Measurements from ENCODE around the gene NPHS1. TPM values are rescaled to one million over a fixed set of nuclear protein-coding genes. Genes with fewer than 3 reads are reported as not detected.

The NPHS1 gene
- total and polyA plus RNA-seq, 9 of the 15 experiments (the other 6 are each of a cell fraction or from before 2014, with no cell fraction given), result 0.01 to 0.28 (median 0.14) TPM; not detected in 5

DNA sequence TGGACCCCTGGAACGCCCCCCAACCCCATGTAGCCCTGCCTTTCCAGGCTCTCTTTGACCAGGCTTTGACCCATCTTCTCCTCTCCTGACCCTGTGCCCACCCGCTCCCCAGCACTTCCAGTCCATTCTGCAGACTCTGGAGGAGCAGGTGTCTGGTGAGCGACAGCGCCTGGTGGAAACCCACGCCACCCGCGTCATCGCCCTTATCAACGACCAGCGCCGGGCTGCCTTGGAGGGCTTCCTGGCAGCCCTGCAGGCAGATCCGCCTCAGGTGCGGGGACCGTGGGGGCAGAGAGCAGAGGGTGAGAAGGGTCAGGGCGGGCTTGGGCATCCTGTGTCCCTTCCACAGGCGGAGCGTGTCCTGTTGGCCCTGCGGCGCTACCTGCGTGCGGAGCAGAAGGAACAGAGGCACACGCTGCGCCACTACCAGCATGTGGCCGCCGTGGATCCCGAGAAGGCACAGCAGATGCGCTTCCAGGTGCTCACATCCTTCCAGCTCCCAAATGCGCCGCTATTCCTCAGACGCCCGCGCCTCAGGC lies 22.2 kb upstream of the NPHS1 start (continued):
- TF ChIP-seq, protein P1, sequence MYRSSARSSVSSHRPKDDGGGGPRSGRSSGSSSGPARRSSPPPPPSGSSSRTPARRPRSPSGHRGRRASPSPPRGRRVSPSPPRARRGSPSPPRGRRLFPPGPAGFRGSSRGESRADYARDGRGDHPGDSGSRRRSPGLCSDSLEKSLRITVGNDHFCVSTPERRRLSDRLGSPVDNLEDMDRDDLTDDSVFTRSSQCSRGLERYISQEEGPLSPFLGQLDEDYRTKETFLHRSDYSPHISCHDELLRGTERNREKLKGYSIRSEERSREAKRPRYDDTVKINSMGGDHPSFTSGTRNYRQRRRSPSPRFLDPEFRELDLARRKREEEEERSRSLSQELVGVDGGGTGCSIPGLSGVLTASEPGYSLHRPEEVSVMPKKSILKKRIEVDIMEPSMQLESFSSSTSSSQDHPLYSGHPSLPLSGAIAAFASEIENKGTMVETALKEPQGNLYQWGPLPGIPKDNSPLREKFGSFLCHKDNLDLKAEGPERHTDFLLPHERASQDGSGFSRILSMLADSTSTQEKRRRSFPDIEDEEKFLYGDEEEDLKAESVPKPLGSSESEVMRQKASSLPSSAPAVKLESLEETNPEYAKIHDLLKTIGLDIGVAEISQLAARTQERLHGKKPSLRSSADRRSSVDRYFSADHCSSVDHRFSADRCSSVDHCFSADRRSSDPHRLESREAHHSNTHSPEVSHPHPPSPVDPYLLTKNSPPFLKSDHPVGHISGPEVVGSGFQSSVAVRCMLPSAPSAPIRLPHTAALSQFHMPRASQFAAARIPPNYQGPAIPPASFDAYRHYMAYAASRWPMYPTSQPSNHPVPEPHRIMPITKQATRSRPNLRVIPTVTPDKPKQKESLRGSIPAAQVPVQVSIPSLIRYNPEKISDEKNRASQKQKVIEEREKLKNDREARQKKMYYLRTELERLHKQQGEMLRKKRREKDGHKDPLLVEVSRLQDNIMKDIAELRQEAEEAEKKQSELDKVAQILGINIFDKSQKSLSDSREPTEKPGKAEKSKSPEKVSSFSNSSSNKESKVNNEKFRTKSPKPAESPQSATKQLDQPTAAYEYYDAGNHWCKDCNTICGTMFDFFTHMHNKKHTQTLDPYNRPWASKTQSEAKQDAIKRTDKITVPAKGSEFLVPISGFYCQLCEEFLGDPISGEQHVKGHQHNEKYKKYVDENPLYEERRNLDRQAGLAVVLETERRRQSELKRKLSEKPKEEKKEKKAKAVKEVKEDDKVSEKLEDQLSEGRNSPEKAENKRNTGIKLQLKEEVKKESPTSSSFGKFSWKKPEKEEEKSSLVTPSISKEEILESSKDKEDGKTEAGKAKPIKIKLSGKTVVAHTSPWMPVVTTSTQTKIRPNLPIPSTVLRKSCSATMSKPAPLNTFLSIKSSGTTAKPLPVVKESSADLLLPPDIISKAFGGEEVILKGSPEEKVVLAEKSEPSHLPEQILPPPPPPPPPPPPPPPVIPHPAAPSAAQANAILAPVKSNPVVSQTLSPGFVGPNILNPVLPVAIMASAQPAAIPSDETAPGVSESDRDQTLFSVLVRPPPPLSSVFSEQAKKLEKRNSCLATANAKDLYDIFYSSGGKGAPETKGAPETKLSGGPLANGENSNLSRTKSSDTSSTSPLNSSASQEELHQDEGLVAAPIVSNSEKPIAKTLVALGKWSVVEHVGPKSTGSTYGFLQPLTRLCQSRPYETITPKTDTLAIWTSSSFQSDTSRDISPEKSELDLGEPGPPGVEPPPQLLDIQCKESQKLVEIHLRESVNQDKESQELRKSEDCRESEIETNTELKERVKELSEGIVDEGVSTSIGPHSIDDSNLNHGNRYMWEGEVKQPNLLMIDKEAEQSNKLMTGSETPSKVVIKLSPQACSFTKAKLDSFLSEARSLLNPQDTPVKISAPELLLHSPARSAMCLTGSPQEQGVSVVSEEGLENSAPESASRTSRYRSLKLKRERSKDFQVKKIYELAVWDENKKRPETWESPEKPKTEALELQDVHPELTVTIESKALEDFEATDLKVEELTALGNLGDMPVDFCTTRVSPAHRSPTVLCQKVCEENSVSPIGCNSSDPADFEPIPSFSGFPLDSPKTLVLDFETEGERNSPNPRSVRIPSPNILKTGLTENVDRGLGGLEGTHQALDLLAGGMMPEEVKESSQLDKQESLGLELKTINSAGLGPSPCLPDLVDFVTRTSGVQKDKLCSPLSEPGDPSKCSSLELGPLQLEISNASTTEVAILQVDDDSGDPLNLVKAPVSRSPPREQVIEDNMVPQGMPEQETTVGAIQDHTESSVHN (IDR thresholded peaks at IDR 0.05; ENCODE audit: borderline replicate concordance in 1 of 2, low read depth in 1 of 2), result no peak
- TF ChIP-seq NUFIP1 (IDR thresholded peaks at IDR 0.05; ENCODE audit: partially characterized antibody) (no peak), NR2F6 (CRISPR knock-in tag; IDR thresholded peaks at IDR 0.05) (no peak), YBX1 (IDR thresholded peaks at IDR 0.05) (no peak), ZNF197 (CRISPR knock-in tag; IDR thresholded peaks at IDR 0.05; ENCODE audit: low read depth) (no peak)
- TF ChIP-seq, protein P2, sequence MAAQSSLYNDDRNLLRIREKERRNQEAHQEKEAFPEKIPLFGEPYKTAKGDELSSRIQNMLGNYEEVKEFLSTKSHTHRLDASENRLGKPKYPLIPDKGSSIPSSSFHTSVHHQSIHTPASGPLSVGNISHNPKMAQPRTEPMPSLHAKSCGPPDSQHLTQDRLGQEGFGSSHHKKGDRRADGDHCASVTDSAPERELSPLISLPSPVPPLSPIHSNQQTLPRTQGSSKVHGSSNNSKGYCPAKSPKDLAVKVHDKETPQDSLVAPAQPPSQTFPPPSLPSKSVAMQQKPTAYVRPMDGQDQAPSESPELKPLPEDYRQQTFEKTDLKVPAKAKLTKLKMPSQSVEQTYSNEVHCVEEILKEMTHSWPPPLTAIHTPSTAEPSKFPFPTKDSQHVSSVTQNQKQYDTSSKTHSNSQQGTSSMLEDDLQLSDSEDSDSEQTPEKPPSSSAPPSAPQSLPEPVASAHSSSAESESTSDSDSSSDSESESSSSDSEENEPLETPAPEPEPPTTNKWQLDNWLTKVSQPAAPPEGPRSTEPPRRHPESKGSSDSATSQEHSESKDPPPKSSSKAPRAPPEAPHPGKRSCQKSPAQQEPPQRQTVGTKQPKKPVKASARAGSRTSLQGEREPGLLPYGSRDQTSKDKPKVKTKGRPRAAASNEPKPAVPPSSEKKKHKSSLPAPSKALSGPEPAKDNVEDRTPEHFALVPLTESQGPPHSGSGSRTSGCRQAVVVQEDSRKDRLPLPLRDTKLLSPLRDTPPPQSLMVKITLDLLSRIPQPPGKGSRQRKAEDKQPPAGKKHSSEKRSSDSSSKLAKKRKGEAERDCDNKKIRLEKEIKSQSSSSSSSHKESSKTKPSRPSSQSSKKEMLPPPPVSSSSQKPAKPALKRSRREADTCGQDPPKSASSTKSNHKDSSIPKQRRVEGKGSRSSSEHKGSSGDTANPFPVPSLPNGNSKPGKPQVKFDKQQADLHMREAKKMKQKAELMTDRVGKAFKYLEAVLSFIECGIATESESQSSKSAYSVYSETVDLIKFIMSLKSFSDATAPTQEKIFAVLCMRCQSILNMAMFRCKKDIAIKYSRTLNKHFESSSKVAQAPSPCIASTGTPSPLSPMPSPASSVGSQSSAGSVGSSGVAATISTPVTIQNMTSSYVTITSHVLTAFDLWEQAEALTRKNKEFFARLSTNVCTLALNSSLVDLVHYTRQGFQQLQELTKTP (IDR thresholded peaks at IDR 0.05; ENCODE audit: low read depth in 1 of 2, partially characterized antibody in 2 of 2), result no peak

Data from K562 (cell line).